T-helper 17 cell (primary cell): ENCODE data around the gene HSPBAP1. TPM values are rescaled to one million over a fixed set of nuclear protein-coding genes. Genes with fewer than 3 reads are reported as not detected.

ENCODE experiments used
- ATAC-seq: fragments of 150-1000 bp; cut with Tn5 transposase; 2 replicates; pipeline ENCODE4 v1.10.0; 2021; ENCODE audit warnings: mild to moderate bottlenecking, moderate library complexity
- DNase-seq, 3 donors: peaks; one replicate each; pipeline versions ENCODE4 v3.0.0 to v3.0.0-alpha.2; 2020 to 2021
- H3K9me3 ChIP-seq: one replicate; pipeline ENCODE4 v1.7.0; 2013; ENCODE audit warnings: low read length, mild to moderate bottlenecking; ENCODE audit not compliant: control insufficient read depth, poor library complexity, severe bottlenecking
- H3K27ac Mint-ChIP-seq: one replicate; pipeline ENCODE4 v1.8.0; 2022; ENCODE audit warnings: mild to moderate bottlenecking, moderate library complexity, mixed read lengths
- H3K27me3 Mint-ChIP-seq: one replicate; pipeline ENCODE4 v1.8.0; 2022; ENCODE audit warnings: mixed read lengths
- H3K36me3 Mint-ChIP-seq: one replicate; pipeline ENCODE4 v1.8.0; 2022; ENCODE audit warnings: low read depth, mixed read lengths
- H3K4me1 Mint-ChIP-seq: one replicate; pipeline ENCODE4 v1.8.0; 2022; ENCODE audit warnings: mild to moderate bottlenecking, mixed read lengths
- H3K4me3 Mint-ChIP-seq: one replicate; pipeline ENCODE4 v1.8.0; 2022; ENCODE audit warnings: mild to moderate bottlenecking, moderate library complexity, mixed read lengths
- total RNA-seq, 4 donors: library from RNA in 2 of 4; stranded (reverse) in 2 of 4; gene quantifications; one replicate each; pipeline ENCODE4 v1.2.3 and lab custom pipeline; 2022 to 2026

HSPBAP1 gene
- total RNA-seq, 2 donors from 2014 or later = 17.5 to 18.7 TPM

- DNase-seq = no peak
- no peak overlapping the region for H3K27ac Mint-ChIP-seq
- peaks cover 26% of the 10 kb centered on the region for H3K4me1 Mint-ChIP-seq
- H3K27me3 Mint-ChIP-seq = no peaks in the 10 kb centered on the region
- no peaks in the 10 kb centered on the region for H3K9me3 ChIP-seq
- H3K36me3 Mint-ChIP-seq = peaks cover 5% of the 10 kb centered on the region
- ATAC-seq = no peak
- H3K4me3 Mint-ChIP-seq = no peak overlapping the region
Observed at GRCh38 chr3:122799322-122799721, 5.7 kb upstream of the HSPBAP1 start.

- Mint-ChIP-seq H3K27ac (peak overlapping the region; percentile 9), H3K4me1 (peaks cover 38% of the 10 kb centered on the region), H3K27me3 (no peaks in the 10 kb centered on the region), H3K4me3 (no peak overlapping the region), H3K36me3 (peaks cover under 1% of the 10 kb centered on the region)
- no peak for DNase-seq
- no peak for ATAC-seq
- no peaks in the 10 kb centered on the region for H3K9me3 ChIP-seq
Observed at GRCh38 chr3:122797291-122797690, 3.7 kb upstream of the HSPBAP1 start.

- Mint-ChIP-seq H3K4me3 (peak overlapping the region; percentile 91), H3K4me1 (peaks cover 35% of the 10 kb centered on the region), H3K27ac (no peak overlapping the region), H3K36me3 (no peaks in the 10 kb centered on the region), H3K27me3 (no peaks in the 10 kb centered on the region)
- ATAC-seq (no peak), DNase-seq (no peak)
- H3K9me3 ChIP-seq = no peaks in the 10 kb centered on the region
Observed at GRCh38 chr3:122795674-122796195, 2.1 kb upstream of the HSPBAP1 start.

GRCh38 chr3:122794779-122795673, 1.4 kb upstream of the HSPBAP1 start, which contains the start of gene SLC49A4:
TSS of gene SLC49A4 (plus strand) at chr3:122795069. CDS start at chr3:122795193, 124 bp downstream.
- no peaks in the 10 kb centered on the region for H3K9me3 ChIP-seq
- H3K4me3 Mint-ChIP-seq = peak within 1 kb of the TSS; percentile 91
- no peak within 1 kb of the TSS for H3K27ac Mint-ChIP-seq
- H3K27me3 Mint-ChIP-seq = no peaks in the 10 kb centered on the region
- H3K36me3 Mint-ChIP-seq = no peaks in the 10 kb centered on the region
- ATAC-seq (peak; percentile 63), DNase-seq (peak; percentile 48 to 72 (median 69))
- peaks cover 35% of the 10 kb centered on the region for H3K4me1 Mint-ChIP-seq

- Mint-ChIP-seq H3K36me3 (no peaks in the 10 kb centered on the region), H3K4me1 (peaks cover 35% of the 10 kb centered on the region), H3K27me3 (no peaks in the 10 kb centered on the region), H3K27ac (no peak overlapping the region), H3K4me3 (peak overlapping the region; percentile 91)
- H3K9me3 ChIP-seq = no peaks in the 10 kb centered on the region
- ATAC-seq (no peak), DNase-seq (no peak)
Observed at GRCh38 chr3:122794483-122794778, 800 bp upstream of the HSPBAP1 start.

GRCh38 chr3:122789585-122790273, 3.9 kb downstream of the HSPBAP1 start:
- no peak for ATAC-seq
- H3K4me1 Mint-ChIP-seq = peaks cover 29% of the 10 kb centered on the region
- H3K27me3 Mint-ChIP-seq = no peaks in the 10 kb centered on the region
- H3K36me3 Mint-ChIP-seq = no peaks in the 10 kb centered on the region
- H3K9me3 ChIP-seq = no peaks in the 10 kb centered on the region
- peak overlapping the region; percentile 52 for H3K4me3 Mint-ChIP-seq
- no peak overlapping the region for H3K27ac Mint-ChIP-seq
- DNase-seq = no peak

GRCh38 chr3:122787872-122788271, 5.8 kb downstream of the HSPBAP1 start:
- peak overlapping the region; percentile 8 for H3K27ac Mint-ChIP-seq
- H3K27me3 Mint-ChIP-seq = no peaks in the 10 kb centered on the region
- H3K36me3 Mint-ChIP-seq = no peaks in the 10 kb centered on the region
- no peak overlapping the region for H3K4me3 Mint-ChIP-seq
- H3K9me3 ChIP-seq = no peaks in the 10 kb centered on the region
- peak; percentile 41 for ATAC-seq
- H3K4me1 Mint-ChIP-seq = peaks cover 21% of the 10 kb centered on the region
- no peak for DNase-seq

GRCh38 chr3:122786066-122786465, 7.6 kb downstream of the HSPBAP1 start:
- H3K27ac Mint-ChIP-seq = no peak overlapping the region
- no peak for DNase-seq
- H3K9me3 ChIP-seq = no peaks in the 10 kb centered on the region
- H3K36me3 Mint-ChIP-seq = no peaks in the 10 kb centered on the region
- peaks cover 18% of the 10 kb centered on the region for H3K4me1 Mint-ChIP-seq
- no peaks in the 10 kb centered on the region for H3K27me3 Mint-ChIP-seq
- H3K4me3 Mint-ChIP-seq = no peak overlapping the region
- ATAC-seq = no peak

- Mint-ChIP-seq H3K27me3 (no peaks in the 10 kb centered on the region), H3K36me3 (no peaks in the 10 kb centered on the region), H3K27ac (no peak overlapping the region), H3K4me3 (no peak overlapping the region), H3K4me1 (peaks cover 18% of the 10 kb centered on the region)
- no peak for ATAC-seq
- DNase-seq = no peak
- H3K9me3 ChIP-seq = no peaks in the 10 kb centered on the region
Observed at GRCh38 chr3:122785231-122785630, 8.4 kb downstream of the HSPBAP1 start.

GRCh38 chr3:122784436-122784835, 9.2 kb downstream of the HSPBAP1 start:
- Mint-ChIP-seq H3K36me3 (no peaks in the 10 kb centered on the region), H3K4me1 (peaks cover 18% of the 10 kb centered on the region), H3K27ac (peak overlapping the region; percentile 65)

GRCh38 chr3:122782804-122783203, 10.8 kb downstream of the HSPBAP1 start:
- Mint-ChIP-seq H3K27me3 (no peaks in the 10 kb centered on the region), H3K4me1 (peaks cover 13% of the 10 kb centered on the region), H3K4me3 (no peak overlapping the region), H3K36me3 (no peaks in the 10 kb centered on the region), H3K27ac (no peak overlapping the region)
- DNase-seq (no peak), ATAC-seq (no peak)
- H3K9me3 ChIP-seq = no peaks in the 10 kb centered on the region

More at GRCh38 chr3:122784436-122784835, 9.2 kb downstream of the HSPBAP1 start:
- no peak for DNase-seq
- Mint-ChIP-seq H3K4me3 (no peak overlapping the region), H3K27me3 (no peaks in the 10 kb centered on the region)
- no peak for ATAC-seq
- no peaks in the 10 kb centered on the region for H3K9me3 ChIP-seq

- peaks cover 5% of the 10 kb centered on the region for H3K36me3 Mint-ChIP-seq
- DNase-seq (no peak), ATAC-seq (no peak)
- no peaks in the 10 kb centered on the region for H3K9me3 ChIP-seq
- peaks cover 3% of the 10 kb centered on the region for H3K4me1 Mint-ChIP-seq
- no peaks in the 10 kb centered on the region for H3K27me3 Mint-ChIP-seq
- no peak overlapping the region for H3K4me3 Mint-ChIP-seq
- no peak overlapping the region for H3K27ac Mint-ChIP-seq
Observed at GRCh38 chr3:122777563-122777962, 16.1 kb downstream of the HSPBAP1 start.

GRCh38 chr3:122776675-122777468, 16.8 kb downstream of the HSPBAP1 start:
- ATAC-seq (no peak), DNase-seq (no peak)
- peaks cover 3% of the 10 kb centered on the region for H3K4me1 Mint-ChIP-seq
- no peak overlapping the region for H3K4me3 Mint-ChIP-seq
- peak overlapping the region; percentile 27 for H3K27ac Mint-ChIP-seq
- H3K9me3 ChIP-seq = no peaks in the 10 kb centered on the region
- no peaks in the 10 kb centered on the region for H3K27me3 Mint-ChIP-seq
- H3K36me3 Mint-ChIP-seq = peaks cover 5% of the 10 kb centered on the region
